ENCODE measurements around the gene CDON.

- no peak for TF ChIP-seq POLR2AphosphoS5 (IDR thresholded peaks at IDR 0.05; ENCODE audit: low read depth, low read length)
- no peak for TF ChIP-seq POLR2A (IDR thresholded peaks at IDR 0.05; ENCODE audit: low read depth, low read length)
- TF ChIP-seq TAF1 (IDR thresholded peaks at IDR 0.05; ENCODE audit: low read depth, low read length): no peak
- TF ChIP-seq SPI1 (IDR thresholded peaks at IDR 0.05; ENCODE audit: low read depth, low read length): no peak
These were observed 110.1 kb downstream of the CDON start for GRCh38 chr11:125952559-125952958.

Data from GM12891 (cell line).